H9 (cell line): Measurements from ENCODE around the gene TMEM164. TPM values are rescaled to one million over a fixed set of nuclear protein-coding genes. Genes with fewer than 3 reads are reported as not detected.

Experiments used
- DNase-seq: peaks from one replicate; pipeline ENCODE4 v3.0.0-alpha.2; 2017
- H2AFZ ChIP-seq: one replicate; pipeline ENCODE4 v1.6.1; 2013; ENCODE audit warnings: mild to moderate bottlenecking, low read length, control low read depth, moderate library complexity
- H2AK5ac ChIP-seq: 2 replicates; pipeline ENCODE4 v1.6.1; 2013; ENCODE audit warnings: low read length, control low read depth, mixed read lengths; ENCODE audit not compliant: insufficient read length
- H2BK120ac ChIP-seq: one replicate; pipeline ENCODE4 v1.6.1; 2013; ENCODE audit warnings: low read depth, mild to moderate bottlenecking, low read length, control low read depth, inconsistent platforms; ENCODE audit not compliant: poor library complexity, severe bottlenecking
- H2BK12ac ChIP-seq: 2 replicates; pipeline ENCODE4 v1.6.1; 2013; ENCODE audit warnings: low read length, control low read depth, mixed read lengths, low read depth; ENCODE audit not compliant: insufficient read length
- H2BK15ac ChIP-seq: 2 replicates; pipeline ENCODE4 v1.6.1; 2013; ENCODE audit warnings: low read depth, low read length, control low read depth
- H2BK20ac ChIP-seq: one replicate; pipeline ENCODE4 v1.6.1; 2013; ENCODE audit warnings: low read depth, mild to moderate bottlenecking, low read length, control low read depth, inconsistent platforms; ENCODE audit not compliant: poor library complexity, severe bottlenecking
- H2BK5ac ChIP-seq: 2 replicates; pipeline ENCODE4 v1.6.1; 2013; ENCODE audit warnings: low read length, control low read depth, mixed read lengths; ENCODE audit not compliant: insufficient read length
- H3K14ac ChIP-seq: 2 replicates; pipeline ENCODE4 v1.6.1; 2013; ENCODE audit warnings: low read length, control low read depth; ENCODE audit not compliant: insufficient read depth
- H3K18ac ChIP-seq: 2 replicates; pipeline ENCODE4 v1.6.1; 2013; ENCODE audit warnings: low read depth, mild to moderate bottlenecking, mixed read lengths, low read length, control low read depth; ENCODE audit not compliant: insufficient read length
- H3K23ac ChIP-seq: 2 replicates; pipeline ENCODE4 v1.6.1; 2013; ENCODE audit warnings: low read length, control low read depth, mixed read lengths, low read depth; ENCODE audit not compliant: insufficient read length
- H3K23me2 ChIP-seq: 2 replicates; pipeline ENCODE4 v1.6.1; 2013; ENCODE audit warnings: low read depth, mild to moderate bottlenecking, mixed read lengths, low read length, control low read depth; ENCODE audit not compliant: insufficient read length, poor library complexity, severe bottlenecking
- H3K27ac ChIP-seq: 2 replicates; pipeline ENCODE4 v1.5.1; 2013; ENCODE audit warnings: low read length, control low read depth, mixed read lengths, low read depth; ENCODE audit not compliant: insufficient read length
- H3K27me3 ChIP-seq: 2 replicates; pipeline ENCODE4 v1.6.1; 2013; ENCODE audit warnings: low read length, control low read depth, inconsistent platforms; ENCODE audit not compliant: insufficient read depth
- H3K4ac ChIP-seq: 2 replicates; pipeline ENCODE4 v1.6.1; 2013; ENCODE audit warnings: low read depth, mild to moderate bottlenecking, control low read depth, inconsistent platforms, low read length, moderate library complexity
- H3K4me1 ChIP-seq: 2 replicates; pipeline ENCODE4 v1.6.1; 2013; ENCODE audit warnings: low read length, control low read depth, inconsistent platforms; ENCODE audit not compliant: insufficient read depth
- H3K4me2 ChIP-seq: 2 replicates; pipeline ENCODE4 v1.6.1; 2013; ENCODE audit warnings: low read length, control low read depth, mixed read lengths; ENCODE audit not compliant: insufficient read length, insufficient read depth
- H3K56ac ChIP-seq: 2 replicates; pipeline ENCODE4 v1.6.1; 2013; ENCODE audit warnings: low read depth, mild to moderate bottlenecking, mixed read lengths, low read length, control low read depth; ENCODE audit not compliant: insufficient read length
- H3K79me1 ChIP-seq: 2 replicates; pipeline ENCODE4 v1.6.1; 2013; ENCODE audit warnings: low read depth, mild to moderate bottlenecking, moderate library complexity, low read length, control low read depth, inconsistent platforms; ENCODE audit not compliant: insufficient read depth, poor library complexity, severe bottlenecking
- H3K79me2 ChIP-seq: 2 replicates; pipeline ENCODE4 v1.6.1; 2013; ENCODE audit warnings: low read length, control low read depth, inconsistent platforms; ENCODE audit not compliant: insufficient read depth
- H3K9ac ChIP-seq: 2 replicates; pipeline ENCODE4 v1.6.1; 2013; ENCODE audit warnings: low read length, control low read depth, mixed read lengths; ENCODE audit not compliant: insufficient read length; ENCODE audit errors: extremely low read depth
- H3K9me3 ChIP-seq: one replicate; pipeline ENCODE4 v1.6.1; 2013; ENCODE audit warnings: low read depth, low read length, inconsistent platforms; ENCODE audit not compliant: control insufficient read depth
- H3T11ph ChIP-seq: one replicate; pipeline ENCODE4 v1.6.1; 2013; ENCODE audit warnings: mild to moderate bottlenecking, low read length, control low read depth, inconsistent platforms
- H4K20me1 ChIP-seq: one replicate; pipeline ENCODE4 v1.6.1; 2013; ENCODE audit not compliant: control insufficient read depth, insufficient read length, insufficient read depth
- H4K5ac ChIP-seq: 2 replicates; pipeline ENCODE4 v1.6.1; 2013; ENCODE audit warnings: low read depth, mild to moderate bottlenecking, mixed read lengths, low read length, control low read depth; ENCODE audit not compliant: insufficient read length
- H4K8ac ChIP-seq: replicated peaks from 2 replicates; pipeline ENCODE4 v1.6.1; 2013; ENCODE audit warnings: low read length, control low read depth, mixed read lengths, low read depth; ENCODE audit not compliant: insufficient read length
- H4K91ac ChIP-seq: 2 replicates; pipeline ENCODE4 v1.6.1; 2013; ENCODE audit warnings: low read depth, mild to moderate bottlenecking, moderate library complexity, mixed read lengths, low read length, control low read depth; ENCODE audit not compliant: insufficient read length
- H3K27ac Mint-ChIP-seq, 3 experiments: 2 replicates in 2 of 3; 3 replicates in 1 of 3; pipeline ENCODE4 v1.8.0; 2020 to 2021; ENCODE audit warnings: mixed read lengths in 3 of 3, mild to moderate bottlenecking in 1 of 3, moderate library complexity in 1 of 3
- H3K27me3 Mint-ChIP-seq: 2 replicates; pipeline ENCODE4 v1.8.0; 2021; ENCODE audit warnings: low read depth, mild to moderate bottlenecking, moderate library complexity, mixed read lengths
- H3K36me3 Mint-ChIP-seq, 3 experiments: 2 replicates in 2 of 3; 3 replicates in 1 of 3; pipeline ENCODE4 v1.8.0; 2020 to 2021; ENCODE audit warnings: low read depth in 3 of 3, mixed read lengths in 3 of 3; ENCODE audit not compliant: insufficient read depth in 1 of 3
- H3K4me1 Mint-ChIP-seq, 2 experiments: 2 replicates each; pipeline ENCODE4 v1.8.0; 2020; ENCODE audit warnings: mixed read lengths in 2 of 2
- H3K4me3 Mint-ChIP-seq, 2 experiments: 2 replicates in 1 of 2; 3 replicates in 1 of 2; pipeline ENCODE4 v1.8.0; 2020 to 2021; ENCODE audit warnings: mild to moderate bottlenecking in 2 of 2, mixed read lengths in 2 of 2, moderate library complexity in 1 of 2
- H3K9me3 Mint-ChIP-seq, 2 experiments: 2 replicates in 1 of 2; 3 replicates in 1 of 2; pipeline ENCODE4 v1.8.0; 2020; ENCODE audit warnings: mild to moderate bottlenecking in 2 of 2, mixed read lengths in 2 of 2, moderate library complexity in 1 of 2
- WGBS: extraction: QIAGEN DNeasy Blood & Tissue Kit; methylation state at CpG from one replicate; pipeline ENCODE4 v1.1.7; 2013; ENCODE audit warnings: missing lambda C conversion rate, low lambda C conversion rate, mixed read lengths; ENCODE audit not compliant: insufficient read length; ENCODE audit errors: extremely low coverage; 5-methylcytosine and 5-hydroxymethylcytosine counted together
- total RNA-seq: library from RNA; stranded (reverse); gene quantifications from 2 replicates; pipeline ENCODE4 v1.2.1, GENCODE V29; 2021
- TF ChIP-seq, protein P1 (sequence below): fragments of 200-600 bp; sonication (generic); conservative IDR thresholded peaks from 3 replicates; pipeline ENCODE4 v1.8.0; 2021; ENCODE audit warnings: antibody characterized with exemption, mild to moderate bottlenecking

TMEM164 gene
- total RNA-seq, 1 experiment from 2014 or later, result 30.4 TPM

DNA sequence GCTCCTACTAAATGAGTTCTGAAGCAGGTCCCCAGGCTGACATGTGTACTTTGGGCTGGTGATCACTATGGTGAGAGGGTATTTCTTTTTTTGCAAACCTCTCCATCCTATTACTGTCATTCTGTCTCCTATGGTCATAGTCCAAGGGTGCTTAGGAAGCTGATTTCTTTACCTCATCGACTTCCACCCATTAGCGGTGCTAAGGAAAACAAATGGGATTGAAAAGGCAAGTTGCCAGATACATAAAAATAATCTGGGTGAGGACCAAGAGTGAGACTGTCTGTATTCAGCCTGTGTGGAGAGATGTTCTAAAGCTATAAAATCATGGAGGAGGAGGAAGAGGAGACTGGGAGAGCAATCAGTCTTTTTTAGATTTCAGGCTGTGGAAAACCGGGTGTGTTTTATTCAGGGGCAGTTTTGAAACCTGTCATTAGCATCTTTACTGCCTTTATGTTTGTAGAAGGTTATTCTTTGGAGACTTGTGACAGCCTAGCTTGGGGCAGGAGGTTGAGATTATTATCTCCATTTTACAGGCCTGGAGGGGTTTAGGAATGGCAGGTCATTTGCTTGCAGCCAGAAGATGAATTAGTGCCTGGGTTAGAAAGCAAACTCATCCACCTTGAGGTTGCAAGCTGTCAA is 1.9 kb downstream of the TMEM164 start:
- no peak overlapping the region for H2AK5ac ChIP-seq
- H3K9me3 ChIP-seq, result no peaks in the 10 kb centered on the region
- no peak overlapping the region for H3K18ac ChIP-seq
- H4K8ac ChIP-seq, result no peak overlapping the region
- no peak overlapping the region for H3K23ac ChIP-seq
- no peak overlapping the region for H2BK15ac ChIP-seq
- H3K4me3 Mint-ChIP-seq, result peak overlapping the region in 1 of 2 experiments; percentile 96; a peak in 2 of 5 replicates
- H3K4me1 ChIP-seq, result peaks cover 8% of the 10 kb centered on the region
- peaks cover 11% of the 10 kb centered on the region for H3K27me3 Mint-ChIP-seq
- no peak overlapping the region for H2BK5ac ChIP-seq
- H3K27me3 ChIP-seq, result peaks cover 3% of the 10 kb centered on the region; the same call in 1 of the 2 replicates
- no peak overlapping the region for H3K9ac ChIP-seq
- H4K91ac ChIP-seq, result no peak overlapping the region
- H3K4me1 Mint-ChIP-seq, result peaks cover 41 to 45% of the 10 kb centered on the region in 2 experiments
- H2BK20ac ChIP-seq, result no peak overlapping the region
- no CpG with 5 or more reads among the region's 3 CpGs for WGBS
- no peak overlapping the region for H3K14ac ChIP-seq
- no peak overlapping the region for H2BK12ac ChIP-seq
- H3K56ac ChIP-seq, result no peak overlapping the region
- H3K27ac ChIP-seq, result no peak overlapping the region
- no peak overlapping the region for H2AFZ ChIP-seq
- no peak overlapping the region for H4K5ac ChIP-seq
- no peaks in the 10 kb centered on the region for H3K79me2 ChIP-seq
- H2BK120ac ChIP-seq, result no peak overlapping the region
- H3T11ph ChIP-seq, result no peak overlapping the region
- no peaks in the 10 kb centered on the region for H3K9me3 Mint-ChIP-seq
- H3K36me3 Mint-ChIP-seq, result peaks cover 0 to 11% (median 11%) of the 10 kb centered on the region in 3 experiments; a peak in 6 of 7 replicates
- H3K4ac ChIP-seq, result no peak overlapping the region
- H3K23me2 ChIP-seq, result peaks cover 17% of the 10 kb centered on the region
- no peak overlapping the region for H3K27ac Mint-ChIP-seq
- DNase-seq, result no peak
- H3K4me2 ChIP-seq, result peak overlapping the region; percentile 77
- H3K79me1 ChIP-seq, result peaks cover 4% of the 10 kb centered on the region
- TF ChIP-seq, protein P1, sequence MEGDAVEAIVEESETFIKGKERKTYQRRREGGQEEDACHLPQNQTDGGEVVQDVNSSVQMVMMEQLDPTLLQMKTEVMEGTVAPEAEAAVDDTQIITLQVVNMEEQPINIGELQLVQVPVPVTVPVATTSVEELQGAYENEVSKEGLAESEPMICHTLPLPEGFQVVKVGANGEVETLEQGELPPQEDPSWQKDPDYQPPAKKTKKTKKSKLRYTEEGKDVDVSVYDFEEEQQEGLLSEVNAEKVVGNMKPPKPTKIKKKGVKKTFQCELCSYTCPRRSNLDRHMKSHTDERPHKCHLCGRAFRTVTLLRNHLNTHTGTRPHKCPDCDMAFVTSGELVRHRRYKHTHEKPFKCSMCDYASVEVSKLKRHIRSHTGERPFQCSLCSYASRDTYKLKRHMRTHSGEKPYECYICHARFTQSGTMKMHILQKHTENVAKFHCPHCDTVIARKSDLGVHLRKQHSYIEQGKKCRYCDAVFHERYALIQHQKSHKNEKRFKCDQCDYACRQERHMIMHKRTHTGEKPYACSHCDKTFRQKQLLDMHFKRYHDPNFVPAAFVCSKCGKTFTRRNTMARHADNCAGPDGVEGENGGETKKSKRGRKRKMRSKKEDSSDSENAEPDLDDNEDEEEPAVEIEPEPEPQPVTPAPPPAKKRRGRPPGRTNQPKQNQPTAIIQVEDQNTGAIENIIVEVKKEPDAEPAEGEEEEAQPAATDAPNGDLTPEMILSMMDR, result no peak
- no peaks in the 10 kb centered on the region for H4K20me1 ChIP-seq
